HL-60 (cell line): ENCODE measurements around the gene GDPD4.

Source experiments
- GABPA ChIP-seq: IDR thresholded peaks from 2 replicates; pipeline ENCODE4 v1.6.1; 2012; ENCODE audit warnings: low read depth
- POLR2AphosphoS5 ChIP-seq: IDR thresholded peaks from 2 replicates; pipeline ENCODE4 v1.6.1; 2012; ENCODE audit warnings: low read depth
- REST ChIP-seq: IDR thresholded peaks from 2 replicates; pipeline ENCODE4 v1.6.1; 2012; ENCODE audit warnings: low read depth; ENCODE audit not compliant: insufficient replicate concordance
- TF ChIP-seq, protein P1 (sequence below): IDR thresholded peaks from one replicate; pipeline ENCODE4 v1.5.1; 2011; ENCODE audit warnings: low read length, control low read depth, inconsistent platforms; ENCODE audit not compliant: insufficient read depth

DNA sequence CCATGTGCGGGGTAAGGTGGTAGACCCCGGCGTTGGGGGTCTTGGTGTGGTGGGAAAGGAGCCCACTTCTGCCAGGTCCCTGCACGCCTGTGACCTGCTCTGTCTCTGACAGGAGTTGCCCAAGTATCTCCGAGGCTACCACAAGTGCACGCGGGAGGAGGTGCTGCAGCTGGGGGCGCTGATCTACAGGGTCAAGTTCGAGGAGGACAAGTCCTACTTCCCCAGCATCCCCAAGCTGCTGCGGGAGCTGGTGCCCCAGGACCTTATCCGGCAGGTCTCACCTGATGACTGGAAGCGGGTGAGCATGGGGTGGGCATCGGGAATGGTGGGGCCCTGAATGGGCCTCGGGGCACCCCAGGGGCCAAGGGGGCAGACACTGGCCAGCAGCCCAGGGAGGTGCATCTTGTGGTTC, 90.4 kb downstream of the GDPD4 start:
- TF ChIP-seq, protein P1, sequence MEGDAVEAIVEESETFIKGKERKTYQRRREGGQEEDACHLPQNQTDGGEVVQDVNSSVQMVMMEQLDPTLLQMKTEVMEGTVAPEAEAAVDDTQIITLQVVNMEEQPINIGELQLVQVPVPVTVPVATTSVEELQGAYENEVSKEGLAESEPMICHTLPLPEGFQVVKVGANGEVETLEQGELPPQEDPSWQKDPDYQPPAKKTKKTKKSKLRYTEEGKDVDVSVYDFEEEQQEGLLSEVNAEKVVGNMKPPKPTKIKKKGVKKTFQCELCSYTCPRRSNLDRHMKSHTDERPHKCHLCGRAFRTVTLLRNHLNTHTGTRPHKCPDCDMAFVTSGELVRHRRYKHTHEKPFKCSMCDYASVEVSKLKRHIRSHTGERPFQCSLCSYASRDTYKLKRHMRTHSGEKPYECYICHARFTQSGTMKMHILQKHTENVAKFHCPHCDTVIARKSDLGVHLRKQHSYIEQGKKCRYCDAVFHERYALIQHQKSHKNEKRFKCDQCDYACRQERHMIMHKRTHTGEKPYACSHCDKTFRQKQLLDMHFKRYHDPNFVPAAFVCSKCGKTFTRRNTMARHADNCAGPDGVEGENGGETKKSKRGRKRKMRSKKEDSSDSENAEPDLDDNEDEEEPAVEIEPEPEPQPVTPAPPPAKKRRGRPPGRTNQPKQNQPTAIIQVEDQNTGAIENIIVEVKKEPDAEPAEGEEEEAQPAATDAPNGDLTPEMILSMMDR, result no peak
- TF ChIP-seq GABPA (no peak), POLR2AphosphoS5 (no peak), REST (no peak)
